Posterior vena cava (tissue), 2 donors: Measurements from ENCODE around the gene EPB41. TPM values are rescaled to one million over a fixed set of nuclear protein-coding genes. Genes with fewer than 3 reads are reported as not detected.
"Not testable (repeated sequence)": the region's sequence is repeated elsewhere in the genome, so short reads cannot be mapped to it uniquely, and the experiment has no call there.

ENCODE experiments used
- DNase-seq: peaks from one replicate; pipeline ENCODE4 v3.0.0-alpha.2; 2020; ENCODE audit warnings: low spot score
- intact Hi-C, 2 donors: fragments of 100-400 bp; cut with DNase I; formaldehyde crosslinking; loops; one replicate each; pipeline versions ENCODE4 v1.14.1 to v1.14.2; 2022 to 2023
- total RNA-seq, 2 donors: library from RNA; stranded (reverse); fragmentation: NEBNext Ultra II Directional; extraction: Animal tissue kit (Norgen Biotek cat#: 25700); gene quantifications; one replicate each; pipeline ENCODE4 v1.2.1, GENCODE V29; 2021
- donor health status: DM: yes; HTN: yes; CAD: no.
- donor health status: DM: yes; HTN: yes; CAD: no.

Gene EPB41
- total RNA-seq, 2 donors from 2014 or later: 16.6 to 21.7 TPM

DNA sequence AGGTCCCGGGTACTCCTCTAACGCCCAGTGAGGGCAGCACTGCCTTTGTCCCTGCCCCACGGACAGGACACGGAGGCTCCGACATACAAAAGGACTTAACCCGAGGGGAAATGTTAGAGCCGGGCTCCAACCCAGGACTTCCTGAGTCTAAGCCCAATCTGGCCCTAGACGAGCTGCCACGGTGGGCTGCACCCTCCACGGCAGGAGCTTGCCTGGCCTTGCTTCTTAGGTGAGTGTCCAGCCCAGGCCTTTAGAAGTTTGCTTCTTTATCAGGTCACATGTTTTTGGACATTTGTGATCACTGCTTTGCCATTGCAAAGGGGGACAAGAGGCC is 220.3 kb downstream of the EPB41 start:
- no peak for DNase-seq
- intact Hi-C loops: no loop called here

DNA sequence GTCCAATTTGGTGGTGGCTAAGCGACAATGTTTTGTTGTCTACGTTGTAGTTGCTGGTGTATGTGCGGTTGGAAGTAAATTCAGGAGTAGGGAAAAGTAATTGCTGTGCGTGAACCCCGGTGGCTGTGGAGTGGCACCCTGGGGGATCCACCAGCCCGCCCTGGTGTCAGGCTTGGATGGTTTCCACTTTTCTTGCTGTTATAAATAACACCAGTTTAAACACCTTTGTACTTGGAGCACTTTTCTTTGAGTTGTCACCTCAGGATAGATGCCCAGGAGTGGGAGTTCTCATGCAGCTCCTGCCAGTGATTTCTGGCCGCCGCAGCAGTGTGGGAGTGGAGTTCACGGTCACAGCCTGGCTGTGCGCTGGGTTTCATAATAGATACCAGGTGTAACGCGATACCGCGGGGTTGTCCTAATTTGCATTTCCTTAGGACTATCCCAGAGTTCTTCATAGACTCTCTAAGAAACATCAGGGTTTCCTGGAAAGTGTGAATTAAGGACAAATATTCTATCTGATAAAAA is 222.1 kb downstream of the EPB41 start:
- intact Hi-C loops: no loop called here
- DNase-seq: no peak

DNA sequence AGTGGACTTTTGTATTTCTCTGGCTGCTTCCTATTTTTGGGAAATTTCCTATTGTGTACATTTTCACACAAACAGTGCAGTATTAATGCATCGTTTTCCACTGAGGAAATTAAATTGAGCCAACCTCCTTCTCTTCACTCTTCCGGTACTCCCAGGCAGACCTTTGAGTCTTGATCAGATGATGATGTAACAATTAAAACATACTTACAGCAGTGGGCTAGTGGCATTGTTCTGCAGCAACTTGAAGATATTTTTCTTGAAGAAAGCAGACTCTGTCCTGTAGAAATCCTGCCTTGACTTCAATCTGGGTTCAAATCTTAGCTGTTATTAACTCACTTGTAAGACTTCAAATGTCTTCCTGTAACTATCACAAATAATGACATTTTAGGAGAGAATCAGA is 228.3 kb downstream of the EPB41 start:
- intact Hi-C loops: no loop called here
- no peak for DNase-seq

DNA sequence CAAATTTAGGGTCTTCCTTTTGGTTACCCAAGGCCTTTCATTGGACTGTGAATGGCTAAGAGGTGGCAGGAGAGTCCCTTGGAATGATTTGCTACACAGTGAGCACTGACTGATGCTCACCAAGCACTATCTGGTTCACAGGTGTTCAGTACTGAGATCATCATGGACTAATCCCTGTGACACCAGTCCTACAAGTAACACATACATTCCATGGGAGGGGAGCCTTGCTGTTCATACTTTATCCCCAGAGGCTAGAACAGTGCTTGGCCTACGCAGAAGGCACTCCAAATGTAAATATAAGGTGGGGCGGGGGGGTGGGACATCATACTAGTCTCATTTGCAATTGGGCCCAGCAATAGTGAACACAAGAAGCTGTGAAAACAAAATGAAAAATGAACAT is 229.8 kb downstream of the EPB41 start:
- no peak for DNase-seq
- intact Hi-C loops: no loop called here

DNA sequence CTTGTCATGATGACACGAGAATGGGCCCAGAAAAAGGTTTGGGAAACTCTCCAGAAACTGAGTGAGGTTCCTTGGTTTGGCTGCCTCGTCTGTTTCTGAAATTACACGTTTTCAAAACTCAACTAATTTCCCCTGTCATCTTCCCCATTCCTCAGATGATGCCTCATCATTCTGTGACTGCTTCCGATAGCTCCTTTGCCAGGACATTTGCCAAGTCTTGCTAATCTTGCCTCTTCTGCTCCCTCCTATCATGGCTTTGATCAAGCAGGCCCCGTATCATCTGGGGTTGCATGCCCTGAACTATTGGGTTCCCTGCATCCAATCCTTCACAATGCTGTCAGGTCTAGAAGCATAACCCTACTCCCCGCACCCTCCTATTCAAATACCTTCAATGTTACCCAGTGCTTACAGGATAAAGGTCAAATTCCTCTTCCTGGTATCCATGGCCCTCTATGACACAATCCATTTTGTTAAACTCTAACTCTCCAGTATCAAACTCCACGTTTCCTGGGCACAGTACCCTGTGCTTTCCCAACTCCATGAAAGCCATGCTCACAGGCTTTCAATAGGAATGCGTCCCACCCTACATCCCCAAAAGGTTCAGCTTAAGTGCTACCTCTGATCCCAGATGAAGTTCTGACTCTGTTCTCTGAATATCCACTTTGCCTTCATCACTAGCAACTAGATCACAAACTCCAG is 231.5 kb downstream of the EPB41 start:
- intact Hi-C loops: no loop called here
- DNase-seq: no peak

DNA sequence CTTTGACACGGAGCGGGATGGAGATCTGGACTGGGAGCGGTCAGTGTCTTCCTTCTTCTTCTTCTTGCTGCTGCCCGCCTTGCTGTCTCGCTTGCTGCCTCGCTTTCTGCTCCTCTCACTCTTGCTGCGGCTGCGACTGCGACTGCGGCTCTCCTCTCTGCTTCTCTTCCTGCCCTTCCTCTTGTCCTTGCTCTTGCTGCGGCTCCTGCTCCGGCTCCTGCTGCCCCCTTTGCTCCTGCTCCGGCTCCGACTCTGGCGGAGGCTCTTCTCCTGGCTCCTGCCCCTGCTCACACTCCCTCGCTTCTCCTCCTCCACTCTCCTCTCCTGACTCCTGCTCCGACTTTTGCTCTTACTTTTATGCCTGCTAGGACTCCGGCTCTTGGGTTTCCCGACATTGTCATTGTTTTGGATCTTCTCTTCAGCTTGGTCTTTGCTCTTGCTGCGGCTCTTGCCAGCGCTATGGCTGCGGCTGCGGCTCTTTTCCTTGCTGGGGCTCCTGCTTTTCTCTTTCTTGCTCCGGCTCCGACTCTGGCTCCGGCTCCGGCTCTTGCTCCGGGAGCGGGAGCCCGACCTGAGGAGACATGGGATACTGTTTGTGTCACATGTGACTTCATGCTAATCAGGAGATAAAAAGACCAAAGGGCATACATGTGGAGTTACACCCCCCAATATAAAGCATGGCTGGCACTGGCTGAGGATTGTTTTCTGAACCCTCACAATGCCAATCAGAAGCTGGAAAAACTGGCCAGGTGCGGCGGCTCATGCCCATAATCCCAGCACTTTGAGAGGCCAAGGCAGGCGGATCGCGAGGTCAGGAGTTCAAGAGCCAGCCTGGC is 234.5 kb downstream of the EPB41 start:
- intact Hi-C loops: no loop called here
- DNase-seq: no peak

DNA sequence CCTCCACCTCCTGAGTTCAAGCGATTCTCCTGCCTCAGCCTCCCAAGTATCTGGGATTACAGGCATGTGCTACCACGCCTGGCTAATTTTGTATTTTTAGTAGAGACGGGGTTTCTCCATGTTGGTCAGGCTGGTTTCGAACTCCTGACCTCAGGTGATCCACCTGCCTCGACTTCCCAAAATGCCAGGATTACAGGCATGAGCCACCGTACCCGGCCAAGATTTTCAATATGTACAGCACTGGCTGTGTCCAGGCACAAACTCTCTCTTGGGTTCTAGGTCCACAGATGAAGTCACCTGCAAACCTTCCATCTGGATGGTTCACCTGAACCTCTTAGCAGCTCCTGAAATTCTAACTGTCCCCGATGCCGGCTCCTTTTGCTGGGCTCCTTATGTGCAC is 236.0 kb downstream of the EPB41 start:
- DNase-seq, intact Hi-C loops: not testable (repeated sequence)

DNA sequence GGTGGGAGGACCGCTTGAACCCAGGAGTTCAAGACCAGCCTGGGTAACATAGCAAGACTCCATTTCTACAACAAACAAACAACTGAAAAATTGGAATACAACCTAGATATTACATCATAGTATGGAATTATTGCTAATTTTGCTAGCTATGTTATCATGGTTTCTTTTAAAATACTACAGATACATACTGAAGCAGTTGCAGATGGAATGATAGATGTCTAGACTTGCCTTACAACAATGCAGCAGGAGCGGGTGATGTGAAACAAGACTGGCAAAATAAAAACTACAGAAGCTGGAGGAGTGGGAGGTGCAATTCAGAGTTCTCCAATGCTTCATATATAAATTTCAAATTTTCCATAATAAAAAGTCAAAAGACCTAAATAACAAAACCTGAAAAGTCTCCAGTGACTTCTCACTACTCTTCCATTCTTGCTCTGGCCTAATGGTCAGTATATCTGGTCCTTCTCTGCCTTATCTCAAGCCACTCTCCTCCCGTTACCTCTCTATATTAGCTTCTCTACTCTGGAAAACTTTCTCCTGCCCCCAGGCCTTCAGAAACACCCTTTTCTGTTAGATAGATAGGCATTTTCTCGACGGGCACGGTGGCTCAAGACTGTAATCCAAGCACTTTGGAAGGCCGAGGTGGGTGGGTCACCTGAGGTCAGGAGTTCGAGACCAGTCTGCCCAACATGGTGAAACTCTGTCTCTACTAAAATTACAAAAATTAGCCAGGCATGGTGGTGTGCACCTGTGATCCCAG is 237.9 kb downstream of the EPB41 start:
- no peak for DNase-seq
- intact Hi-C loops: no loop called here

DNA sequence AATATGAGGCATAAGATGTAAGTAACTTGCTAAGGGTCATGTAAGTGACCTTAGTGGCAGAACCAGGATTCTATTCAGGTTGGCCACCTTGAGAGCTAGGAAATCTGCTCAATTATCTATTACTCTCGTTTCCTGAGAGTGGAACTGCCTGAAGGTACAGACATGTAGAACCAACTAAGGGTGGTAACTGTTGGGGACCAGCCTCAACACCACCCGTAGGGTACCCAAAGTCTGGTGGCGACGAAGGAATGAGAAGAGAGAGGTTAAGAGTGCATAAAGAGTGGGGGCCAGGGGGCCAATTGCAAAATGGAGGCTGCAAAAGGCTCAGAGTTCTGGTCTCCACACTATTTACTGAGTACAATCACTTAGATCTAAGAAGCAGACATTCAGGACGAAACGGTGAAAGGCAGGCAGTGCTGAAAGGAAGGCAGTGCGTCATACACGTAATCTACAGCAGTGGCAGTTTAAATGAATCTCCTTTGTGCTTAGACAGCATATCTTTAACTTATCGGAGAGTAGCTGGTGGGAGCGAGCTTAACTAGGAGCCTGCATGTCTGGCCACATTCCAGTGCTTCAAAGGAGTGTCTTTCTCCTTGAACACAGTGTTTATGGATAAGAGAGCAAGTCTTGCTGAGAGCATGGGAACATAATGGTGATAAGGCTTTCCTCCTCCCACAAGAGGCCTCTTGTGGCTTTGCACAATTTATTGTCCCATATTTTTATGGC is 242.3 kb downstream of the EPB41 start:
- intact Hi-C loops: no loop called here
- DNase-seq: no peak

DNA sequence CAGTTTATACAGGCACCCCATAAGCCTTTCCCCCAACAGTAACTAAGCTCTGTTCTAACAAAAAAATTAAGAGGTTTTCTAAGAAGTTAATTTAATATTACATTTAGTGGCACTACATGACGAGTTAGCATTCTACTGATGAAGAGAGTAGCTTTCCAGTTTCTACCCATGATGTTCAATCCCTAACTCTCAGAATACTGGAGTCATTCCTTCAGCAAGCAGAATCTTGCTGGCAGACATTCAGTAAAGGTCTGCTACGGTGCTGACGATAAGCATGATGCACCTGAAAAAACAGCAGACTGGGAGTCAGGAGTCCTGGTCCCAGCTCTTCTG is 242.9 kb downstream of the EPB41 start:
- intact Hi-C loops: no loop called here

DNA sequence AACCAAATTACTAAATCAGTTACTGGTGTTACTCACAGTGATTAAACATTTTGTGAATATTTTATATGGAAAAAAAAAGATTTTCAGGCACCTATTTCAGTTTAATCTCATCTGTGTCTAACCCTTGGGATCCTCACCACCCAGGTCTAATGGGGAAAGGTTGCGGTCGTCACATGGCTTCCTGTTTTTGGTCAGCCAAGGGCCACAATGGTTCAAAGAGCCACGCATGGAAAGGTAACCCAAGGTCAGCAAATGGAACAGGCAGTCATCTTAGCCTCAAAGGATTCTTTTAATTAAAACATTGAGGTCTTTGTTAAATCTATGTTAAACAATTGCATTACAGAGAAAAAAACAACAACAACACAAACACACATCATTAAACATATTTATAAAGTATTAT is 245.4 kb downstream of the EPB41 start:
- DNase-seq: no peak
- intact Hi-C loops: no loop called here

More for the DNA sequence above, 242.9 kb downstream of the EPB41 start:
- DNase-seq: no peak

DNA sequence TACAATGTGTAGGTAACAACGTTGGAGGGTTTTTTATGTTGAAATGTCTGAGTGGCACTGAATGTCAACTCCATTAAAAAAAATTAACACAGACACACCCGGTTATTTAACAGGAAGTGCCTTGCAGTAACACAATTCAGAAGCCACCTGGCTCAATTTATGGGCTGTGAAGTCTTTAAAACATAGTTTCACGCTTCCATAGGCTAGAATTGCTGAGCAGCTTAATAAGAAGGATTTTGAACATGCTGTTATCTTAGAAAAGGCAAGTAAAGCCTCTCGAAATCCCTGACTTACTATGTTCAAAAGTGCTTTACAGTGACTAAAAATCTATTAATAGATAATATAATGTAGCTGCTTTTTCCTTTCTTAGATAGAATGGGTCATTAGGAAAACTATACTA is 247.7 kb downstream of the EPB41 start:
- intact Hi-C loops: no loop called here
- no peak for DNase-seq

DNA sequence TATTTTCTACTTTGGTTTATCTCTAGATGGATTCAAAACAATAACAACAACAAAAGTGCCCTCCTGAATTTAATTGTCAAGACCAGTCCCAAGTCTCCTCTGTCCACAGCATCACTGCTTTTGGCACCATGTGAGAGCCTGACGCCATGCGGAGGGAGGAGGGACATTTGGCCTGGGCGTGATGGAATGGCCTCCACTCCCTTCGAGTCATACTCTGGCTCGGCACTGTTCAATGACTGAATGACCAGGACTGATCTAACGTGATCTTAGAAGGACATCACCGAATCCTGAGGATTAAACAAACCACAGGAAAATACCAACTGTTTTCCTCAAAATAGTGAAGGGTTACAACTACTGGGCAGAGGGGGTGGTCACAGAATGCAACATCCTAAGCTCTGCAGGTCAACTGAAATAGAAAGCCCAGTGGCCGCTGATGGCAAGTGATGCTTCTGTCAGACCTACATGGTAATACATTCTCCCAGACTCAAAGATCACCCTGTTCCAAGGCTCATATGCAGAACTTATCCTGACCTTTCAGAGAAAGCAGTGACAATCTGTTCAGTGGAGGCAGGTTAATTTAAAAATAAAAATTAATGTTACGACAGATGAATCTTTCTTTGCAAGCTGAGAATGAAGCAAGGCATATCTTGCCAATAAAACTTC is 248.2 kb downstream of the EPB41 start:
- DNase-seq: peak; percentile 87
- intact Hi-C loops: no loop called here

DNA sequence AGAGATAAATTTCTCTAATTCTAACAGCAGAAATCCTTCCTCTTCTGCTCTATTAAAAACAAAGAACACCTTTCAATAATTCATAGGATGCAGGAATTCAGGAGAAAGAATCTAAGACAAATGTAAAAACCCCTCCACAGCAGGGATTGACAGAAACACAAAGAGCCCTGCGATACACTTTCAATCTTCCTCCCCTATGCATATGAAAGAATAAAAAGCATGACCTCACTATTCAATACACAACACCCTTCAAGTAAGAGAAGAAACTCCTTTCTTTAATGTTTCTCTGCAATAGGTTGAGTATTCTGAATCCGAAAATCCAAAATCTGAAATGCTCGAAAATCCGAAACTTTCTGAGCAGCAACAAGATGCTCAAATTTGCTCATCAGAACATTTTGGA is 250.2 kb downstream of the EPB41 start:
- no peak for DNase-seq
- intact Hi-C loops: no loop called here

DNA sequence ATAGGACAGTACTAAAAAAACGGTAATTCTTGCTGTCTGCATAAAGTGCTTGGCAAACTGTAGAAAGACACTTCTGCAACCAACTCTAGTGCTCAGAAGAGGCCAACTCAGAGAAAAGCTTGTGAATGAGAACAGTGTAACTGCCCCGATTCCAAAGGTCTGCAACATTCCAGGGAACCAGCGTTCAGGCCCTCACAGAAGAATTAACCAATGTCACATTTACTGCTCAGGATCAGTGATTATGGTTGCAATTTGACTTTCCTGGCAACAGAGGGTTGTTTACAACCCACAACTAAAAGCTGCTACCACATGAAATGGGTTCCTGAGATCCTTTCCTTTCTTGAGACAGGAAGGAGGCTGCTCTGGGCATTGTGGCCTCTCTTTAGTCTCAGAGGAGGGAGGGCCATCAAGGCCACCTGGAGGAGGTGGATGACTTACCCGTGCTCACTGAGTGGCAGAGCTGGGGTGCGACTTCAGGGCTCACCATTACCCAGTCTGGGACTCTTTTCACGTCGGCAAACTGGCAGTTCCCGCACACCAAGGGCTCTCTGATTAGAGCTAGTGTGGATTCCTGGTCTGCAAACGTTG is 252.0 kb downstream of the EPB41 start:
- intact Hi-C loops: no loop called here
- no peak for DNase-seq

DNA sequence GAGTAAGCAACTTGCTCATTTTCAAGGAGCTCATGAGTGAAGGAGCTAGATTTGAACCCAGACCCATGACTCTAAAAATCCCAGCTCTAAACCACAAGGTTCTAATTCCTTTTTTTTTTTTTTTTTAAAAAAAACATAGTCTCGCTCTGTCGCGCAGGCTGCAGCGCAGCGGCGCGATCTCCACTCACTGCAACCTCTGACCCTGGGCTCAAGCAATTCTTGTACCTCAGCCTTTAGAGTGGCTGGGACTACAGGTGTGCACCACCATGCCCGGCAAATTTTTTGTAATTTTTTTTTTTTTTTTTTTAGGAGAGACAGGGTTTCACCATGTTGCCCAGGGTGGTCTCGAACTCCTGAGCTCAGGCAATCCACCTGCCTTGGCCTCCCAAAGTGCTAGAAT is 253.5 kb downstream of the EPB41 start:
- no peak for DNase-seq
- intact Hi-C loops: no loop called here
